Non-pigmented ciliary epithelial cell (primary cell): ENCODE data around the gene CABP1.

Experiments used
- DNase-seq: peaks from one replicate; pipeline ENCODE4 v3.0.0-alpha.2; 2010; ENCODE audit warnings: low read depth

CABP1 gene

DNA sequence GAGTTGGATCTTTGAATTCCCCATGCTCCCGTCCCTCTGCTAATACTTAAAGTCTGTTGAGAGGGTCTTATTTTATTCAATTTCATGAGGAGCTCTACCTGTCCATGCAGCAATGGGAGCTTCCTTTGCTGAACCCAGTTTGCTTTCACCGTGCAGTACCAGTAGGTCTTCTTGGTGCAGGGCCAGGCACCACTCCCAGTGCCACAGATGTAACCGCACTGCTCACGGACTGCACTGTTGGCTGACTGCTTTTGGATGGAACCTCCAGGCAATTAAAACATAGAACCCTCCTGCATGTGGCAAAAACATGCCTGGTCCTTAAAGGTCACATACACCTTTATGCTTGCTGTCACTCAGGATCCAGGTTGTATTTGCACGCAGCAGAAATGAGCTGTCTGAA, 9.3 kb upstream of the CABP1 start:
- no peak for DNase-seq

DNA sequence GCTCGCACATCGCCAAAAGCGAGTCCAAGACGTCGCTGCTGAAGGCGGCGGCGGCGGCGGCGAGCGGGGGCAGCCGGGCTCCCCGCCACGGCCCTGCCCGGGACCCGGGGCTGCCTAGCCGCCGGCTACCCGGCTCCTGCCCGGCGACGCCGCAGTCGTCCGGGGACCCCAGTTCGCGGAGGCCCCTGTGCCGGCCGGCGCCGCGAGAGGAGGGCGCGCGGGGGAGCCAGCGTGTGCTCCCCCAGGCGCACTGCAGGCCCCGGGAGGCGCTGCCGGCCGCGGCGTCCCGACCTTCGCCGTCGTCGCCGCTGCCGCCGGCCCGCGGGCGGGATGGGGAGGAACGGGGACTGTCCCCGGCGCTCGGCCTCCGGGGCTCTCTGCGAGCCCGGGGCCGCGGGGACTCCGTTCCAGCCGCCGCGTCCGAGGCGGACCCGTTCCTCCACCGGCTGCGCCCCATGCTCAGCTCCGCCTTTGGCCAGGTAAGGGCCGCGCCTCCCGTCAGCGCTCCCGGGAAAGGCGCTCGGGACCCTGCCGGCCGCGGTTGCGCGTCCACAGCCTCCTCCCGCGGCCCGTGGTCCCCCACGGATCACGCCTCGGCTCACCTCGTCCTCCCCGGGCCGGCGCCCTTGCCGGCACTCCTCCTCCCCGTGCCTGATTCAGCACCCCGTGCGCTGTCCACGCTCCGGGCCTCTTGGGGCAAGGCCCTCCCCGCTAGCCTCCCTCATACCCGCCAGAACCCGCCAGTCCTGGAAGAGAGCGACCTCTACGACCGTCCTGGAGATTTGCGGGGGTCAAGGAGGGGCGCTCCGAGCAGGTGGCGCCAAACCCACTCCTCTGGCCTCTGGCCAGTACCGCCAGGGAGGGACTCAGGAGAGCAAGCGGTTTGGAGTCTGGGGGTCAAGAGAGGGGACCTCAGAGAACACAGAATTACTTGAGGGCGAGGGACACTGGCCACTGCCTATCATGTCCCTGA, 721 bp downstream of the CABP1 start:
- DNase-seq: no peak

DNA sequence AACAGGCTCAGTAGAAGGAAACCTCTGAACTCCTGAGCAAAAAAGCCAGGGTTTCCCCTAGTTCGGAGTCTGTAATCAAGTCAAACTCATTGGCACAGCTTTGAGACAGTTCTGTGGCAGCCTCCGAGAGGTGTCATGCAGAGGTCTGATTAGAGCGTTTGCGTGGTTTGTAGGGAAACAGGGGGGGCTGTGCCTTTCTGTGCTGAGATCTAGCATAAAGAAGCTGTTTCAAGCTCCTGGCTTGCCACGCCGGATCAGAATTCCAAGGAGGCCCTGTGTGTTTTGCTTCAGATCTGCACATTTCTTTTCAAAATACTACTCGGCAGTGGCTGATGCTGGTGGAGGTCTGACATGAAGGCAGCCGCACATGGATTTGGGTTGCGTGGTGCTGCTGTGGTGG, 1.7 kb downstream of the CABP1 start:
- no peak for DNase-seq

DNA sequence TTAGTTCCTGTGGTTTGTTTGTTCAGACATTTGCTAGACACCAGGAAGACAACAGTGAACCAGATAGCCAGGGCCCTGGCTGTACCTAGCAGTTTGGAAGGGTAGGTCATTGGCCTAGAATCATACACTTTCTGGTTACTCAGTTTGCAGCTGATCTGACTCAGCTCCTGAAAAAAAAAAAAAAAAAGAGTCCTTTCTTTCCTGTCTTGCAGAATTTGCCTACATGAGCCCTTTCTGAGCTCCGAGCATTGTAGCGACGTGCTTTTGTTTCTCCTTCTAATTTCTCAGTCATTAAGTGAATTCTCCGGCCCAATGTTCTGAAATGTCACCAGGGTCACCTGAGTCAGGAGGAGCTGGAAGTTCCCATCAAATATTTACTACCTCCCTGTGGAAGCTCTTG, 2.4 kb downstream of the CABP1 start:
- no peak for DNase-seq

DNA sequence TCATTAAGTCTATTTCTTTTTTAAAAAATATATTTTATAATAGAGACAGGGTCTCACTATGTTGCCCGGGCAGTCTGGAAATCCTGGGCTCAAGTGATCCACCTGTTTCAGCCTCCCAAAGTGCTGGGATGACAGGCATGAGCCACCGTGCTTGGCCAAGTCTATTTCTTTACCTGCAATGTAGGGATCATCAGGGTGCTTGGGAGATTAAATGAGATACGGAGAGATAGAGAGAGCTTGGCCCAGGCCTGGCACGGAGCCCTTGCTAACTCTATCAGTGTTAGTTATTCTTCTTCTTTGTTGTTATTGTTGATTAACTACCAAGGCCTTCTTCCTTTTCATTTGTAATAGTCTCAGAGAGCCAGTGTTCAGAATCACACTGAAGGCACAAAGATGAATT, 3.1 kb downstream of the CABP1 start:
- no peak for DNase-seq

DNA sequence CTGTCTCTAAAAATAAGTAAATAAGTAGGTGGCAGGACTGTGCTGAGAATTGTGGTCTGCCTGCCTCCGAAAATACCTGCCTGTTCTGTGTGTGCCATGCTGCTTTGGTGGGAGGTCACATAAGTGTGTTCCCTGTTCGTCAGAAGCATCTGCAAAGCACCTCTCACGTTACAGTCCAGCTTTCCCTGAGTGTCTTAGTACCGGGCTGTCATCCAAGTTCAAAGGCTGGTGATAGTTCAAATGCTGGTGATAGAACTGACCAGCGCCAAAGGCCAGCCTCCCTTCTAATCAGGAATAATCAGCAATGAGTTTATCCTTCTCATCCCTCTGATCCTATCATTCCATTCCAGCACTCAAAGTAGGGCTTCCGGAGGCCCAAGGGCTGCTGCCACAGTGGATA, 5.6 kb downstream of the CABP1 start:
- DNase-seq: no peak

DNA sequence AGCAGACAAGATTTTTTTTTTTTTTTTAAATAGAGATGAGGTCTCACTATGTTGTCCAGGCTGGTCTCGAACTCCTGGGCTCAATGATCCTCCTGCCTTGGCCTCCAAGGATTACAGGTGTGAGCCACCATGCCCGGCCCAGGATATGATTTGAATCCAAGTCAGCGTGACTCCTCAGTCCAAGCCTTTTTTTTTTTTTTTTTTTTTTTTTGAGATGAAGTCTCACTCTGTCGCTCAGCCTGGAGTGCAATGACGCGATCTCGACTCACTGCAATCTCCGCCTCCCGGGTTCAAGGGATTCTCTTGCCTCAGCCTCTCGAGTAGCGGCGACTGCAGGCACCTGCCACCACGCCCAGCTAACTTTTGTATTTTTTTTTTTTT, 6.9 kb downstream of the CABP1 start:
- DNase-seq: no peak

DNA sequence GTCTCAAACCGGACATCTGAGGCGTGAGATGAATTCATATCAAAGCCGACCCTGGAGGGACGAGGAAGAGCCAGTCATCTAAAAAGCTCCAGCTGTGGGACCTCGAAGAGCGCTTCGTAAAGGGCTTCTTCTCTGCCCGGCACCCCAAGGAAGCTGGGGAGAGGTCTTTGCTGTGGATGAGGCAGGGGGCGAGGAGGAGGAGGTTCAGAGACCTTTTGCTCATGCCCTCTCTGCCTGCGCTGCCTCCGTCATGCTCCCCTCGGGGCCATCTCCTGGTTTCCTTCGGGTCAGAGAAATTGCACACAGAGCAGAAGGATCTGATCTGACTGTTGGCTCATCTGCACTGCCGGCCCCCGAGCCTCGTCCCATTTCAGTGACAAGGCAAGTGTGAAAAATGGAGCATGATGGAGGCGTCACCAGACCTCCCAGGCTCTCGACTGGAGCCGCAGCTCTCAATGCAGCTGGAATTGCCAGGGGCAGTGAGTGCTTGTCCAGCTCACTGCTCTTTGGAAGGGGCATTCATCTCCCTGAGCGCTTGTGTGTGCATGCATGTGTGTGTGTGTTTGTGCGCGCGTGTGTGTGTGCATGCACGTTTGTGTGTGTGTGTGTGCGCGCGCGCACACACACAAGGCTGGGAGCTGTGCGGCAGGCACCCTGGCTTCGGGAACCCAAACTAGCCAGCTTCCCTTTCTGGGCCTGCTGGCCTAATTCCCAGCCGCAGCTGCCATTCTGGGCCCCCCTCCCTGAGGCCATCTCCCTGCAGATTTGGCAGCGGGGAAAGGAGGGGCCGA, 9.2 kb downstream of the CABP1 start:
- no peak for DNase-seq

DNA sequence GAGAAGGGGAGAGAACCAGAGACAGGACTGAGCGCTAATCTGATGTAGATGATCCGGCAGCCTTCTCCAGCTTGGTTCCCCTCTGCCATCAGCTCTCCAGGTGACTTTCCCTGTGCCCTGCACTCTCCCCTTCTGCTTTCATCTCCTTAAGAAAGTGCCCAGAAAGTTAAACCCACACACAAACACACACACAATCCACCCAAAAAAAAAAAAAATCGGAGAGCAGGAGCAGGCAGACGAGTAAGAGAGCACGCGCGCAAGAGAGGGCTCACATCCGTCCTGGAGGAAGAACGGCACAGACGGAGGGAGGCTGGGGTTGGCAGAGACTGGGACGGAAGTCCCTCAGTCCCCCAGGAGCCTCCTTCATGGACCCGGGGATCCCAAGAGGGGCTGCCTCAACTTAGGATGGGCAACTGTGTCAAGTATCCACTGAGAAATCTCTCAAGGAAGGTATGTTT, 9.8 kb downstream of the CABP1 start:
- no peak for DNase-seq

DNA sequence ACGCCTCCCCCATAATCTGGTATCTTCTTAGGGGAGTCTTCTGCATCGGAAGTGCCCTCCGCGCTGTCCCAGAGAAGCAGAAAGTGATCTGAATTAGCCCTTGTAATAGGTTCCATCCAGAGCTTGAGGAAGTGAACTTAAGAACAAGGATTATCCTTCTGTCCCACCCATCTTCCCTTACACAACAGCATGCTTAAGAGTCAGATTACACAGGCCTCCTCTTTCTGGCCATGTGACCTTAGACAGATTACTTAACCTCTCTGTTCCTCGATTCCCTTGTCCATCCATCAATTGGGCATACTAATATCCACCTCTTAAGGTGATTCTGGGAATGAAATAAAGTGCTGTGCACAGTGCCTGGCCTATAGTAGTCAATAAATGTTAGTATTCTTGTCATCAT, 11.4 kb downstream of the CABP1 start:
- DNase-seq: no peak

DNA sequence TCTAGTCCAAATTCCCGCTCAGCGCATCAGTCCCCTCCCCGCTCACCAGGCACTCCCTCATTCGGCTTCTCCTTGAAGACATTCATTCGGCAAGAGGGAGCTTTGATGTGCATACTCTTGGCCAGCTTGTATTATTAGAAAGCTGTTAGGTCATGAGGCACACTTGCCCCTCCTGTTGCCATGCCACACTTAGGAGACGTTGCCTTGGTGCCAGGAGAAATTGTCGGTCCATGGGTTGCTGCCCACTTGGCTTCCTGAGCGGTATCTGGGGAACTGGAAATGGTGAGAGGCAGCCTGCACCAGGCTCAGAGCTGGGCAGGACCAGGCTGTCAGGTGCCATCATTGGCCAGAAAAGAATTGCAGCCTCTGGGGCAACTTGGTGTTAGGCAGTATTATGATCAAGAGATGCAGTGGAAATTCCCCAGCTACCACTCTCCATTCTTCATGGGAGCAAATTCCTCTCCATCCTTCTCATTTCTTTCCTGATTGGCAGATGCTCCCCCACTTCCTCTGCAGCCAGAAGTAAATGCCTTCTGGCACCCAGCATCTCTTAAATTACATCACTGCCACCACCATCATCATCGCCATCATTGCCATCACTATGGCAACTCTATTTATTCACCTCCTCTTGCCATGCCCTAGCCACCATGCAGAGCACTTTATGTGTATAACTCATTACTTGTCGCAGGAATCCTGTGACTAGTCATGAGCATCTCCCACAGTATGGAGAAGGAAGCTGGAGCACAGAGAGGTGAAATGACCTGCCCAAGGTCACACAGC, 12.4 kb downstream of the CABP1 start:
- no peak for DNase-seq

DNA sequence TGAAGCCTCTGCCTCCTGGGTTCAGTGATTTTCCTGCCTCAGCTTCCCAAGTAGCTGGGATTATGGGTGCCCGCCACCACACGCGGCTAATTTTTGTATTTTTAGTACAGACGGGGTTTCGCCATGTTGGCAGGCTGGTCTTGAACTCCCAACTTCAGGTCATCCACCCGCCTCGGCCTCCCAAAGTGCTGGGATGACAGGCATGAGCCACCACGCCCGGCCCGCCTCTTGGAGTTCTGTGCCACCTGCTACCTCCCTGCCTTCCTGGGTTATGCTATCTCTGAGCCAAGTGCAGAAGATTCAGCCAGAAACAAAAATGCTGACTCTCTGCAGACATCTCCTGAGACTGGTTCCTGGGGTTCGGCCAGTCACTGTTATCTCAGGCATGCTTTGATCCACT, 13.2 kb downstream of the CABP1 start:
- DNase-seq: no peak

DNA sequence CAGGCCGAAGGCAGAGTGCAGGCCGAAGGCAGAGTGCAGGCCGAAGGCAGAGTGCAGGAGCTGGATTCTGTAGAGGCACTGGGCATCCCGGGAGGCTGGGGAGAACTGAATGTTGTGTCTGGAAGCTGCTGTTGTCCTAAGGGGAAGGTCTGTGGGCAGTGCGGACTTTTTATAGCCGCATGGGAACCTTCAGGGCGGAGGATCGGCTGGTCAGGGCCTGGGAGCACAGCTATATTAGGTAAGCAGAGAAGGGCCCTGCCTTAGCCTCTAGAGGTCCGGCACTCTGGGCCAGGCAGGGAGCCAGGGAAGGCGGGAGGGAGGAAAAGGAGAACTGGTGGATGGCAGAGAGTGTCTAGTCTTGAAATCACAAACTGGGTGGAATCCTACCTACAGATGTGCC, 14.2 kb downstream of the CABP1 start:
- no peak for DNase-seq

DNA sequence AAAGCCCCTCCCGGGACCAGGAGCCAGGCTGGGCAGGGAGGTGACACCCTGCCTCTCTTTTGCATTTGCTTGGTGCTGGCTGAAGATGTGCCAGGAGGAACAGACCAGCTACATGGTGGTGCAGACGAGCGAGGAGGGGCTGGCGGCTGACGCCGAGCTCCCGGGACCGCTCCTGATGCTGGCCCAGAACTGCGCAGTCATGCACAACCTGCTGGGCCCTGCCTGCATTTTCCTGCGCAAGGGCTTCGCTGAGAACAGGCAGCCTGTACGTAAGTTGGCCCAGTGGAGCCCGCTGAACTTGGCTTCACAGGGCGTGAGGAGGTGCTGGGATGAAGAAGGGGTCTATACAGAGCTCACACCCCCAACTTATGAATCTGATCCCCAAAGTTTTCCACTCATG, 15.6 kb downstream of the CABP1 start:
- no peak for DNase-seq

DNA sequence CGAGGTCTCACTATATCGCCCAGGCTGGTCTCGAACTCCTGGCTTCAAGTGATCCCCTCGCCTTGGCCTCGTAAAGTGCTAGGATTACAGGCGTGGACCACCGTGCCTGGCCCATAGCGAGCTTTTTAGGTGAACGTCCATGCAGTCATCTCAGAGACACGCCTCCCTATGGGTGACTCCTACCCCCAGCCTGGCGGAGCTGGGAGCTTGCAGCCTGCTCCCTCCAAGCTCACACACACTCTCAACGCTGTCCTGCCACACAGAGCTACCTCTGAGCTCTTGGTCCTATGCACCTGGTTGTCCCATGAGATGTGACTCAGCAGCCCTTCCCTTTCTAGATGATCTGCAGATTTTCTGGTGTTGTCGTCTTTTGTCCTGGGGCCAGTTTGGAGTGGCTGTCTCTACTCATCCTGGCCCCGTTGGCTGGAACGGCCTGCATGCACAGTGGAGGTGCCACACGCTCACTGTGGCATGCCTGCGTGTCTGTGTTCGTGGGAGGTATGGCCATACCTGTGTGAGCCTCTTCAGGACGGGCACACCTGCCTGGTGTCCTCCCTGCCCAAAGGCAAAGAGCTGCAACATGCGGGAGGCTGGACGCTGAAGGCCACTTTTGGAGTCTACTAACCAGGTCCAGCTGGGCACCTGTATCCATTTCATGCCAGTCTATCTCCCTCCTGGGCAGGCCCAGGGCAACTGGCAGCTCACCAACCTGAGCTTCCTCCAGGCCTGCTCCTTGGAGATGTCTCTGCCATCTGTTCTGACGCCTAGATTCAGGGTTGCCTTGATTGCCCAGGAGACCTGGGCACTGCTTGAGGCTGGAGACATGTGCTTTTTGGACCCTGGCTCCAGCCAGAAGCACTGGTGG, 18.1 kb downstream of the CABP1 start:
- DNase-seq: no peak

DNA sequence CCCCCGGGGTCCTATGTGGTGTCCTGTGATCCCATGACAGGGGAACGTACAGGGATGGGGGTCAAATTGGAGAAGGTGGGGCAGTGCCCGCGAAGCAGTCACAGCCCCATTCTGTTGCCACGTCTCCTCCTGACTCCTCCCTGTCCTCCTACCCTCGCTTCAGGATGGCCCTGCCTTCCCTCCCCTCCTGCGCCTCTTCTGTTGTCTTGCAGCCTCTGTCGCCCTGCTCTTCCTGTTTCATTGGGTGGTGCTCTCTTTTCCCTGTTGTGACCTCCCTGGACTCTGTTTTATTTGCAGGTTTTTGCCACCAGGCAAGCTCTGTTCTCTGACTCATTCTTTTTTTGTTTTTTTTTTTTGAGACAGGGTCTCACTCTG, 18.7 kb downstream of the CABP1 start:
- no peak for DNase-seq

DNA sequence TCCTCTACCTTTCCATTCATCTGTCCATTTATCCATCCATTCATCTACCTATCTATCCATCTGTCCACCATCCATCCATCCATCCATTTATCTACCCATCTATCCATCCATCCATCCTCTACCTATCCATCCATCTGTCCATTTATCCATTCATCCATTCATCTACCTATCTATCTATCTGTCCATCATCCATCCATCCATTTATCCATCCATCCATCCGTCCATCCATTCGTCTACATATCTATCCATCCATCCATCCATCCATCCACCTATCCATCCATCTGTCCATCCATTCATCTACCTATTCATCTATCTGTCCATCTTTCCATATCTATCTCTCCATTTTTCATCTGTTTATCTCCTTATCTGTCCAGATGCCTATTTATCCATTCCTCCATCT, 21.0 kb downstream of the CABP1 start:
- no peak for DNase-seq

DNA sequence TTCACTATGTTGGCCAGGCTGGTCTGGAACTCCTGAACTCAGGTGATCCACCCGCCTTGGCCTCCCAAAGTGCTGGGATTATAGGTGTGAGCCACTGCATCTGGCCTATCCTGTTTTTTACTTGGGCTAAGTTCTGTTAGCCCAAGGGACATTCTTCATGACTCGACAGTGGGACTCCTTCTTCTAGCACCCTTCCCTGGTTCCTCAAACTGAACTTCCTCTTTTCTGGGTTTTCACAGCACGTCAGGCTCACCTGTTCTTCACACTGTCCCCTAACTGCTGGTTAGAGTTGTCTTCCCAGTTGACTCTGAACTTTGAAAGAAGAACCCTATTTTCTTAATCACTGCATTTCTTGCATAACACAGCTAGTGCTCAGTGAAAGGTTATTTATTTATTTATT, 22.5 kb downstream of the CABP1 start:
- no peak for DNase-seq

DNA sequence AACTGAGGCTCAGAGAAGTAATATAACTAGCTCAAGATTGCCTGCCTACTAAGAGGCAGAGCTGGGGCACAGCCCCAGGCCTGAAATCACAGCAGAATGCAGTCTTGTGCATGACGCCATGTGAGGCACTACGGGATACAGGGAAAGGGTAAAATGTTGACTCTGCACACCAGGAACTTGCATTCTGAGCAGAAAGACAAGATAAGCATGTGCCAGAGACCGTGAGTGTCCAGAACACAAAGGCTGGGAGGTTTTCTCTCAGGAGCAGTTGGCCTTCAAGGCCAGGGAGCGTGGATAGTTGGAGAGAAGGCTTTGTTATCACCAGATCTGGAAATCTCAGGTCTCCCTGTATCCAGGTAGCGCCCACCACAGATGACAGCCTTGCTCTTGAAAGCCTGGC, 23.3 kb downstream of the CABP1 start:
- DNase-seq: no peak

DNA sequence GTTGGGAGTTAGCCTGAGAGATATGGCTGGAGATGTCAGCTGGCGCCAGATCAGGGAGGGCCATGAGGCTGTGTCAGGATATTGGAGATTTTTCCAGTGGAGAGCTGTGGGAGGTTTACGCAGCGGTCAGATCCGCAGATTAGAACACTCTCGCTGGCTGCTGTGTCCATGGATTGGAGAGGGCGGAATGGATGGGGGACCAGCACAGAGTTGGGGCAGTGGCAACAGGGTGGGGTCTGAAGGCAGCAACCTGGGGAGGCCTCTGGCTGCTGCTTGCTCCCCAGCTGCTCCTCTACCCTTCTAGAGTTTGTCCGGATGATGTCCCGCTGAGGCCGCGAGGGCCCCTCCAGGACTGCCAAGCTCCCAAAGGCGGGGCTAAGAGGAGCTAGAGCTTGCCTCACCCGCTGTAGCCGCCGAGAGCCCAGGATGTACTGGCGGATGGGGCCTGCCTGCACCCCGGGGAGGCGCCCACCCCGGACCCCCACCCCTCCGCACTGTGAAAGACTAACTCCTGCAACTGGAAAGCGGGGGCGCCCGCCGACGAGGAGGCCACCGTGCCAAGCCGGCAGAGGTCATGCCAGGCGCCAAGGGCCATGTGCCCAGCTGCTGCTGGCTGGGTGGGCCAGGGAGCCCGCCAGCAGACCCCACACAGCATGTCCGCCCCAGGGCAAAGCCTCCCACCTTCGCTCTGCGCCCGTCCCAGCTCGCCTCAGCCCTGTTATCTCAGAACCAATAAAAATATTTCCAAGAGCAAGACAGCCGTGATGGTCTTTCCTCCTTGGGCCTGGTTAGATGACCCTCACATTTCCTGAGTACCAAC, 26.4 kb downstream of the CABP1 start:
- DNase-seq: no peak
